Stimulated activated CD4-positive, alpha-beta T cell treated with anti-CD3 and anti-CD28 coated beads, Interleukin-4, amount 100 ng/mL, for 1 hour (primary cell): ENCODE results near the gene ALX4.

Source experiments
- DNase-seq: peaks from one replicate; pipeline ENCODE4 v3.0.0-alpha.2; 2020

Gene ALX4

GRCh38 chr11:44335052-44335760 is 25.3 kb upstream of the ALX4 start:
- no peak for DNase-seq

- DNase-seq, result no peak
Measured at GRCh38 chr11:44334356-44335004, 24.5 kb upstream of the ALX4 start.

DNA sequence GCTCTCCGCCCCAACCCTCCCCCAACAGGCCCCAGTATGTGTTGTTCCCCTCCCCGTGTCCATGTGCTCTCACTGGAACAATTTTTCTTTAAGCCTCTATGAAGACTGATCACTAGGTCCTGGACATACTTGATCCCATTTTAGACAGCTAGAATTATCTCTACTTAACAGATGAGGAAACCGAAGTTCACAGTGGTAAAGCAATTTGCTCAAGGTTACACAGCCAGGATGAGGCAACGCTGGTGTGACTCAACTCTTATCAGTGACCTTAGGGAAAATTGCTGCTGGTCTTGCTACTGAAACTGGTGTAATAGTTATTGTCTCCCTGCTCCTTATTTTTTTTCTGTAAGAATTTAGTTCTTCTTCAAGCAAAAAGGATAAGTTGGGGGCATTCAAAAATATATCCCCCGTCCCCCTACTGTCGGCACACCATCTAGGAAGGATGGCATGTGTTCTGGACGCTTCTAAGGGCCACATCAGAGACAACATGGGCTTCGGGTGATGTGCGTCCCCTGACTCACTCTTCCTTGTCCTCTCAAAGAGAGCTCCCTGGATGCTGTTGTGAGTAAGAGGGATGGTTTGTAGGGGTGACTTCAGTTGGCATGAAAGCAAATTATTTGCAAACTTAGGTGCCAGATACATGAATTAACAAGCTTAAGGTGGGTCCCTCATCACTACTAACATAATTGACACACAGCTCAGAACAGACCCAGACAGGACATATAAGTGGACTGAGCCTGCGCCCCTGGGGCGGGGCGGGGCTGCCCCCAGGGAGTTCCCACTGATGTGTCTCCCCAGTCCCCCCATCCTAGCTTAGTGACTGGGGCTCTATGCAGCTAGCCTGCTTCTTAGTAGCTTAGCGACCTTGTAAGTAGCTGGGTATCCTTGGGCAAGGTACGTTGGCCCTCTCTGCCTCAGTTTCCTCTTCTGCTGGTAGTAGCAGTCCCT is 23.6 kb upstream of the ALX4 start:
- no peak for DNase-seq

- DNase-seq, result no peak
Measured at GRCh38 chr11:44332665-44333064, 22.7 kb upstream of the ALX4 start.

GRCh38 chr11:44329472-44330230 is 19.7 kb upstream of the ALX4 start:
- no peak for DNase-seq

DNA sequence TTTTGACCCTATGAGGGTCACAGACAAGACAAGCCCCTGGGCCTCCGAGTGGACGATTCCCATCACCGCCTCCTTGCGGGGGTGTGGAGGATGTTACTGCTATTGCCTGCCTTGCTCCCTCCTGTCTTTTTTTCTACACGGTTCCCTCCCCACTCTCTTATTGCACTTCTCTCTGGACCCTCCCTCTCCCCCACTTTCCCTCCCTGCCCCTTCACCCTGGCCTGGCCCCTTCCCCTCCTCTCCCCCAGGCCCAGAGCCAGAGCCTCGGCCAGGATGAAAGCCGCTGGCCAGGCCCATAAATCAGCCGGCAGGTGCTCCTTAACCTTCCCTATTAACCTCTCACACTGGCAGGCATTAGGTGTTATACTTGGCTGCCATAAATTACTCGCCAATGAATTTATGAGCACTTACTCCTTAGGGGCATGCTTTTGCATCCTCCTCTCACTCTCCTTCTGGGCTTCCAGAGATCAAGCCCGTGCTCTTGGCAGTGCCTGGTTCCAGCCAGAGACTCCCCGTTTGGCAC is 18.3 kb upstream of the ALX4 start:
- DNase-seq, result no peak

GRCh38 chr11:44327730-44328129 is 17.8 kb upstream of the ALX4 start:
- no peak for DNase-seq

DNA sequence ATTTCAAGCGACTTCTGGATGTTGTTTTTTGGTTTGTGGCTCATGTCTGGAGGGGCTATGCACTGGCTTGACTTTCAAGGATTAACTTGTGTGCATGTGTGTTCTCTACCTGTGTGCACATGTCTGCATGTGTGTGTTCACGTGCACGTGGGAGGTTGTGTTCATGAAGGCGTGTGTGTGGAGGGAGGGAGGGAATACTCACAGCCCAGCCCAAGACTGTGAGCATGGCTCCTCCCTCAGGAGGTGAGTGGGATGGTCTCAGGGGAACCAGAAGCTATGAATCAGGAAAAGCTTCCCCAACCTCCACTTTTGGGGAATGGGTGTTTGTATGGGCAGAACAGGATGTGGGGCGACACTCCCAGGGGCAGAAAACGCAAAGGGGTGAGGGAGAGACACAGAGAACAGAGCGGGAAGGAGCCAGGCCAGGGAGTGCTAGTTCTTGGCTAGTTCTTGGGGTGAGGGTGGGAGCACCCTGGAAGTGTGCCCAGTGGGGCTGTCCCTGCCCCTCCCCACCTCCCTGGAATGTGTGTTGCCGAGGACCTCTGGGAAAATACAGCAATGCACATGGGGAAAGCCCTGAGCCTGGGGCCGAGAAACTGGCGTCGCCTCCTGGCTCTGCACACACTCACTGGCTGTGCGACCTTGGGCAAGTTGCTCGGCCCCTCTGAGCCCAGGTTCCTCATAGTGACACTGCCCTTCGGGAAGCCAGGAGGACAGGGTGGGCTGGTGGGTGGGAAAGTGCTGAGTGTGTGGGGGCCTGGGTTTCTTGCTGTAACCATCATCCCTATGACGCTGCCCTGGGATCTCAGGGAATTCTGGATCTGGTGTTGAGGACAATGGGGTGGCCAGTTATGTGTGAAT is 16.9 kb upstream of the ALX4 start:
- DNase-seq, result no peak

DNA sequence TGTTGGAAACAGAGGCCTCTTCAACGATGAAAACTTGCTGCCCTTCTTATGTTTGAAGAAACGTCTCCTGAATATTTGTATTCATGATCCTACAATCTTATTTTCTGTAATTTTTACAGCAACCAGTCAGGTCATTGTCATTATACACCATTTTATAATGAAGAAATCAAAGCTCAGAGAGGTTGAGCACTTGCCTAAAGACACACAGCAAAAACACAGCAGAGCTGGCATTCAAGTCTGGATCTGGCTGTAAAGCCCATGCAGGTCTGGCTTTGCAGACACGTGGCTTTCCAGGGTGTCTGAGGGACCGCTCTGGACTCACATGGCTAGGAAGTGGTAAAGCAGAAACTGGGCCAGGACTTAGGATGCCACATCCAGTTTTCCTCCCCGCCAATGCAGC is 15.8 kb upstream of the ALX4 start:
- DNase-seq, result no peak

DNA sequence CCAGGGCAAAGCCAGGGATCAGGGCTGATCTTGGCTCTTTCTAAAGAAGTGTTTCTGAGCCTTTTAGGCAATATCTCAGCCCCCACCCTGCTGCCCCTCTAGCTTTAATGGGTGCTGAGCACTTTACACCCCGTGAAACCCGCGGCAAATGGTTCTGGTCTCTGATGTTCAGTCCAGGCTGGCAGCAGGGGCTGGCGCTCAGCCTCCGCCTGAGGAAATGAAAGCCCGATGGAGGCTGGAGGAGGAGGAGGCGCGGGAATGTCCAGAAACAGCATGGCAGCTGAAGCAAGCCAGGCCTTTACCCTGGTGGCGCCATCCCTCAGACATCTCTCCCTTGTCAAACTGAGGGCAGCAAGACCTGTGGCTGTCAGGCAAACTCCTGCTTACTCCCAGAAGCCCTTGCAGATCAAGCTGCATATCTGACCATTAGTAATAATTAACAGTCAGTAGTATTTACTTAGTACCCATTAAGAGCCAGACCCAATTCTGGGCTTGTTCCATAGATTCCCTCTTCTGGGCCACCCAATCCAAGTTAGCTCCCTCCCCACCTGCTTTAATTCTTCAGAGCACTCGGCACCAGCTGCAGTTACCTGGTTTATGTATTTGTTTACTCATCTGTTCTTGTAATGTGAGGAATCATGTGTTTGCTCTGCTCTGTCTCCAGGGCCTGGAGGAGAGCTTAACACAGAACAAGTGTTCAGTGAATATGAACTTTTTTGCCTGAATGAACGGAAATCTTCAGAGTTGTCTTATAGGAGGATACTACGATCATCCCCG is 15.0 kb upstream of the ALX4 start:
- no peak for DNase-seq

DNA sequence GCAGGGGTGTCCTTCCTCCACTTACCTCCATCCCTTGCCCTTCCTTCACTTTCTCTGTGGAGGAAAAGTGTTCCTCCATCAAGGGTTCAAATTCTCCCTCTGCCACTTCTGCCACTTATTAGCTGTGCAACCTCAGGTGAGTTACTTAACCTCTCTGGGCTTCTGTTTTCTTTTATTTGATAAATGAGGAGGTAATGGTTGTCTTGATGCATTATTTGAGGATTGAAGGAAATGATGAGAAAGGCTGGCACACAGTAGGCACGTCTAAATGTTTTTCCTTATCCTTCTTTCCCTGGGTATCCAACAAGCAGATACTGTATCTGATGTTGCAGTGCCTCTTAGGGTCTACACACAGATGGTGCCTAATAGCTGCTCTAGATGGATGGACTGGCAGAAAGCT is 14.3 kb upstream of the ALX4 start:
- DNase-seq, result no peak

DNA sequence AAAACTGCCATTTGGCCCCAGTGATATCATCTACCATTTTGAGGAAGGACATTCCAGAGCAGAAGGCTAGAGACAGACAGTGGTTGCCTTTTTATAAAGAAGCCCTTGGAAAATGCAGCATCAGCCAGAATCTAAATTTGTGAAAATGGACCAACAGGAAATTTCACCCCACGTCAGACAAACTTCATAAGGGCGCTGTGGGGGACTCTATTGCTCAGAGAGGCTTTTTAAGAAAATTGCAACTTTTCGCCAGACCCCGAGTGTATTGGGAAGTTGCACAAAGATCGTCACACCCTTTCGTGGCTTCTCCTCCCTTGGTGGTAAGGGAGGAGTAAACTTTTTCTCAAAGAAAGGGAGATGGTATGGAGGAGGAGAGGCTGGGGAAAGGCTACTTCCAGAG is 12.3 kb upstream of the ALX4 start:
- no peak for DNase-seq

GRCh38 chr11:44321059-44321458 is 11.1 kb upstream of the ALX4 start:
- DNase-seq, result no peak

GRCh38 chr11:44320289-44320973 is 10.5 kb upstream of the ALX4 start:
- DNase-seq, result no peak

DNA sequence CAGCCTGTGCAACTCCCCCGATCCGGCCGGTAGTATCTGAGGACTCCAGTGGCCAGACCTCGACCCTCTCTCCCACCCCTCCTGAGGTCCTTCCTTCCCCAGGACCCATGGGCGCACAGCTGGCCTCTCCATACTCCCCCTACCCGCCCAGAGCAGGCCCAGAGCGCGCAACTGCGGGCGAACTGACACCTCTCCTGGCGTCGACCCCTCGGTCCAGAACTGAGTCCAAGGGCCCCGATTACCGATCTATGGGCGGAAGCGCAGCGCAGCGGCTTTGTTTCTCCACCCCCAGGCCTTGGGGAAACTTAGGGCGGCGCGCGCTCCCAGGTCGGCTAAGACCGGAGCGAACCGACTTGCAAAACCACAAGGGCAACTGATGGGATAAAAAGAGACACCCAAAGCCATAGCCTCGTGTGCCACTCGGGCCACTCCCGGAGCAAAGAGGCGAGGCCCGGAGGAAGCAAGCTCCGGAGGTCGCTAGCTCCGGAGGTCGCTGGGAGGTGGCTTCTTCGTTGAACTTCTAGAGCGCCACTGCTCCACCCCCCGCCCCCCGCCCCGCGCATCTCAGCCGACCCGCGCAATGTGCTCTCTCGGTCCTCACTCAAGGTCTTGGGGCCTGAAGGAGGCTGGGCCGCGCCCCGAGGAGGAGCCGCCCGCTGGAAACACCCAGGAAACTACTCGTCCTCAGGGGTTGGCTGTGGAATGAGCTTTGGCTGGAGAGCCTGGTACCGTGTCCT is 9.8 kb upstream of the ALX4 start:
- no peak for DNase-seq

- DNase-seq, result no peak
Measured at GRCh38 chr11:44319170-44319551, 9.2 kb upstream of the ALX4 start.

DNA sequence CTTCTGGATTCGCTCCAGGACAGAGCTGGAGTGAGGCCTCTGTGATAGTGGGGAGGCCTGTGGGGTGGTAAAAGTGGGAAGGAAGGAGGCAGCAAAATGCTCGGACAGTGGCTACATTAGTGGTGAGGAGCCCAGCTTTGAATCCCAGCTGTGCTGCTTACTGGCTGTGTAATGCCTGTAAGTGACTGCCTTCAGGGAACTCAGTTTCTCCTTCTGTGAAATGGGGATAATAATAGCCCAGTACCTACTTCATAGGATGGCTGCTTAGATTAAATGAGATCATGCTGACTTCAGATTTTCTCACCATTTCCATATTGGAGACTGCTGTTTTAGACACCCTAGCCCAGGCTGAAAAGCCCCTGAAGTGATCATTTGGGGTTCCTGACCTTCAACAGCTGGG is 8.4 kb upstream of the ALX4 start:
- DNase-seq, result no peak

DNA sequence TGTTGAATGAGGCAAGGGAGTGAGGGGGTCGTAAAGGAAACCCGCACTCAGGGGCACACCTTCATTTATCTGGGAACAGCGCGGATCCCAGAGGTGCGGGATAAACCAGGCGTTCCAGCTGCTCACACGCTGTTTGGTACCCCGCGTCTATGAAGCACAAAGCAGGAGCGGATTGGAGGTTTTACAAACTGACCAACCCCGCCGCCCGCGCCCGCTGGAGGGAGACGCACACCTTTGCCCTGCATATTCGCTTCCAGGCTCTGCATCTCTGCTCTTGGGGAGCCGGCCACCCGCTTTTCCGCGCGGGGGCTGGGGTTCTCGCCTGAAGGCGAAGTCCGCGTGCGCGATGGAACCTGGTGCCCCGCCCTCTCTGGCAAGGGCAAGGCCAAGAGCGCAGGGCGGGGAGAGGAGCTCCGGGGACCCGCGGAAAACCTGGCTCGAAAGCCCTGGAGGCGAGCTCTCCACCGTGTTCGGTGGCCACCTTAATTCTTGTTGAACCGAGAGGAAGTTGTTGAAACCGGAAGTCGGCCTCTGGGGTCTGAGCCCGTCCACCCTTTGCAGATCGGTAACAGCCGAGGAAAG is 6.8 kb upstream of the ALX4 start:
- DNase-seq, result no peak
